Lower leg skin (tissue), 4 donors: ENCODE results near the gene NACC1. TPM values are rescaled to one million over a fixed set of nuclear protein-coding genes. Genes with fewer than 3 reads are reported as not detected.

ENCODE experiments used
- DNase-seq, 2 donors: peaks; one replicate each; pipeline ENCODE4 v3.0.0-alpha.2; 2019; ENCODE audit warnings: low spot score in 2 of 2
- H3K4me3 ChIP-seq: fragments of 200-600 bp; sonication (generic); 2 replicates; pipeline ENCODE4 v1.5.1; 2017; ENCODE audit warnings: mild to moderate bottlenecking, low read depth; ENCODE audit not compliant: poor library complexity, severe bottlenecking
- CTCF ChIP-seq, 3 donors: fragments of 450-650 bp; IDR thresholded peaks; one replicate each; pipeline ENCODE4 v1.5.1; 2016; ENCODE audit warnings: antibody characterized with exemption in 3 of 3, mild to moderate bottlenecking in 3 of 3, moderate library complexity in 2 of 3
- POLR2A ChIP-seq, 2 donors: fragments of 450-650 bp; IDR thresholded peaks; one replicate each; pipeline ENCODE4 v1.6.1; 2016 to 2017; ENCODE audit warnings: antibody characterized with exemption in 2 of 2, mild to moderate bottlenecking in 1 of 2, moderate library complexity in 1 of 2
- WGBS, 2 donors: methylation state at CpG; one replicate each; pipeline ENCODE4 v1.1.5; 2018; 5-methylcytosine and 5-hydroxymethylcytosine counted together
- intact Hi-C: fragments of 100-400 bp; cut with DNase I; formaldehyde crosslinking; loops from one replicate; pipeline ENCODE4 v1.15.0; 2023; ENCODE audit warnings: low total_unique reads
- total RNA-seq, 4 donors: library from RNA; depleted of rRNA; stranded (reverse); fragments of >200 nt; gene quantifications; one replicate each; pipeline ENCODE4 v1.1.0, GENCODE V29; 2016

Gene NACC1
- total RNA-seq, 4 donors from 2014 or later: 21.4 to 46.1 (median 39.8) TPM

GRCh38 chr19:13099073-13099999 lies 18.7 kb upstream of the NACC1 start:
- intact Hi-C loops: loop anchor here (5.0 kb wide), 1 partner anchor 122 kb away; no protein-coding TSS in a partner anchor
- TF ChIP-seq CTCF (IDR thresholded peaks at IDR 0.05) (no peak), POLR2A (IDR thresholded peaks at IDR 0.05) (no peak)
- no peak for DNase-seq
- H3K4me3 ChIP-seq: peak overlapping the region; percentile 17
- WGBS, 2 donors: 22 to 29% methylated on average over 28 to 41 of the region's 77 CpGs

- intact Hi-C loops: no loop called here
- no peak overlapping the region for H3K4me3 ChIP-seq
- TF ChIP-seq POLR2A (IDR thresholded peaks at IDR 0.05): no peak
- TF ChIP-seq CTCF (IDR thresholded peaks at IDR 0.05): no peak
- no peak for DNase-seq
- 65 to 74% methylated on average over 12 of the region's 12 CpGs for WGBS, 2 donors
Observed at GRCh38 chr19:13100031-13100588, 18.0 kb upstream of the NACC1 start.

GRCh38 chr19:13100841-13101589 lies 17.0 kb upstream of the NACC1 start:
- no peak for TF ChIP-seq POLR2A (IDR thresholded peaks at IDR 0.05)
- TF ChIP-seq CTCF (IDR thresholded peaks at IDR 0.05): no peak
- 68 to 69% methylated on average over 12 to 16 of the region's 18 CpGs for WGBS, 2 donors
- intact Hi-C loops: no loop called here
- no peak overlapping the region for H3K4me3 ChIP-seq
- DNase-seq: peak in 1 of 2 donors; percentile 85

- intact Hi-C loops: no loop called here
- peak in 1 of 2 donors; percentile 80 for DNase-seq
- WGBS, 2 donors: 63 to 71% methylated on average over 7 of the region's 7 CpGs
- H3K4me3 ChIP-seq: peak overlapping the region; percentile 23
- TF ChIP-seq CTCF (IDR thresholded peaks at IDR 0.05) (no peak), POLR2A (IDR thresholded peaks at IDR 0.05) (no peak)
Observed at GRCh38 chr19:13101590-13102415, 16.3 kb upstream of the NACC1 start.

- peak overlapping the region; percentile 23 for H3K4me3 ChIP-seq
- intact Hi-C loops: no loop called here
- DNase-seq: no peak
- WGBS, 2 donors: 7 to 32% methylated on average over 2 to 7 of the region's 7 CpGs
- TF ChIP-seq POLR2A (IDR thresholded peaks at IDR 0.05) (no peak), CTCF (IDR thresholded peaks at IDR 0.05) (no peak)
Observed at GRCh38 chr19:13102416-13102665, 15.7 kb upstream of the NACC1 start.
